Stomach (tissue), 9 donors: ENCODE measurements around the gene CBX8. TPM values are rescaled to one million over a fixed set of nuclear protein-coding genes. Genes with fewer than 3 reads are reported as not detected.

Experiments used
- DNase-seq, 2 donors: peaks; one replicate each; pipeline versions ENCODE4 v3.0.0 to v3.0.0-alpha.2; 2013 to 2019
- H3K27ac ChIP-seq, 5 donors: fragments of 200-600 bp in 4 of 5; sonication (generic) in 4 of 5; one replicate each; pipeline ENCODE4 v1.5.1; 2013 to 2019; ENCODE audit warnings: mild to moderate bottlenecking in 1 of 5, moderate library complexity in 1 of 5
- H3K27me3 ChIP-seq, 3 donors: fragments of 200-600 bp; sonication (generic); one replicate each; pipeline ENCODE4 v1.5.1; 2017 to 2019; ENCODE audit warnings: mixed run types in 1 of 3
- H3K36me3 ChIP-seq, 4 donors: fragments of 200-600 bp; sonication (generic); 1 replicate in 3 of 4; 2 replicates in 1 of 4; pipeline ENCODE4 v1.5.1; 2016 to 2019
- H3K4me1 ChIP-seq, 4 donors: fragments of 200-600 bp; sonication (generic); one replicate each; pipeline ENCODE4 v1.5.1; 2016 to 2019
- H3K4me3 ChIP-seq, 4 donors: fragments of 200-600 bp; sonication (generic) in 3 of 4; one replicate each; pipeline ENCODE4 v1.5.1; 2016 to 2019; ENCODE audit warnings: mild to moderate bottlenecking in 1 of 4
- H3K9me3 ChIP-seq, 4 donors: fragments of 200-600 bp; sonication (generic); one replicate each; pipeline ENCODE4 v1.5.1; 2016 to 2019
- CTCF ChIP-seq, 7 experiments: fragments of 450-650 bp in 4 of 7; fragments of 200-600 bp in 3 of 7; sonication (generic) in 3 of 7; IDR thresholded peaks; one replicate each; pipeline ENCODE4 v1.5.1; 2016 to 2019; ENCODE audit warnings: antibody characterized with exemption in 7 of 7, control low read depth in 2 of 7, mild to moderate bottlenecking in 1 of 7
- EP300 ChIP-seq: sonication (generic); formaldehyde crosslinking; IDR thresholded peaks from one replicate; pipeline ENCODE4 v1.6.1; 2017; ENCODE audit warnings: antibody characterized with exemption
- POLR2A ChIP-seq, 4 donors: fragments of 450-650 bp; IDR thresholded peaks; one replicate each; pipeline ENCODE4 v1.6.1; 2016; ENCODE audit warnings: antibody characterized with exemption in 4 of 4, control low read depth in 2 of 4, mild to moderate bottlenecking in 1 of 4, moderate library complexity in 1 of 4
- POLR2AphosphoS5 ChIP-seq, 3 donors: sonication (generic); formaldehyde crosslinking; IDR thresholded peaks; one replicate each; pipeline ENCODE4 v1.6.1; 2016; ENCODE audit warnings: antibody characterized with exemption in 3 of 3
- WGBS, 5 donors: extraction: QIAGEN DNeasy Blood & Tissue Kit in 3 of 5; methylation state at CpG; one replicate each; pipeline versions ENCODE4 v1.1.5 to v1.1.7; 2013 to 2018; 5-methylcytosine and 5-hydroxymethylcytosine counted together
- intact Hi-C: fragments of 100-400 bp; cut with DNase I; formaldehyde crosslinking; loops from one replicate; pipeline ENCODE4 v1.15.1; 2023; ENCODE audit warnings: low total_unique reads
- polyA plus RNA-seq, 3 donors: library from polyadenylated mRNA; stranded (reverse); fragments of 200-250 nt; gene quantifications; one replicate each; pipeline ENCODE4 v1.2.3, GENCODE V29; 2013
- total RNA-seq, 5 donors: library from RNA; depleted of rRNA; stranded (reverse); fragments of >200 nt; gene quantifications; one replicate each; pipeline versions ENCODE4 v1.1.0 to v1.2.3, GENCODE V29; 2014 to 2016
- donor health status: healthy with polysubstance abuse.
- donor health status: Bipolar disorder and iron deficiency.
- donor health status: healthy.

Gene CBX8
- total and polyA plus RNA-seq, 8 donors: 0.76 to 140 (median 3.1) TPM; not detected in 2

- peaks cover 0 to 3% (median 2%) of the 10 kb centered on the region in 3 donors for H3K27me3 ChIP-seq
- no peak overlapping the region for H3K4me3 ChIP-seq
- peaks cover 64 to 87% (median 84%) of the 10 kb centered on the region in 4 donors for H3K4me1 ChIP-seq
- H3K9me3 ChIP-seq: no peaks in the 10 kb centered on the region
- TF ChIP-seq CTCF (IDR thresholded peaks at IDR 0.05) (peak in 5 of 7 experiments; percentile 30 to 67 (median 54)), EP300 (no peak)
- intact Hi-C loops: loop anchor here (5.0 kb wide), 1 partner anchor 38 kb away; the partner anchor contains the start of gene CBX8
- 85 to 90% (median 89%) methylated on average over 51 to 61 of the region's 61 CpGs for WGBS, 5 donors
- DNase-seq: peak in 1 of 2 donors; percentile 60
- peaks cover 18 to 23% (median 22%) of the 10 kb centered on the region in 4 donors for H3K36me3 ChIP-seq
- H3K27ac ChIP-seq: no peak overlapping the region
Measured at GRCh38 chr17:79834565-79835469, 37.9 kb upstream of the CBX8 start.

GRCh38 chr17:79833744-79834564 is 37.1 kb upstream of the CBX8 start:
- TF ChIP-seq EP300 (no peak), POLR2A (IDR thresholded peaks at IDR 0.05) (no peak), POLR2AphosphoS5 (IDR thresholded peaks at IDR 0.05) (no peak), CTCF (IDR thresholded peaks at IDR 0.05) (no peak)
- no peak for DNase-seq

GRCh38 chr17:79833110-79833450 is 36.2 kb upstream of the CBX8 start:
- Histone ChIP-seq H3K4me1 (peaks cover 61 to 90% (median 87%) of the 10 kb centered on the region in 4 donors), H3K27me3 (no peaks in the 10 kb centered on the region), H3K36me3 (peaks cover 18 to 23% (median 22%) of the 10 kb centered on the region in 4 donors), H3K27ac (peak overlapping the region; percentile 74 to 86 (median 84)), H3K9me3 (no peaks in the 10 kb centered on the region), H3K4me3 (peak overlapping the region in 1 of 4 donors; percentile 43)
- no peak for DNase-seq
- intact Hi-C loops: no loop called here
- 56 to 67% (median 63%) methylated on average over 7 of the region's 7 CpGs for WGBS, 5 donors
- TF ChIP-seq POLR2A (IDR thresholded peaks at IDR 0.05): no peak
- no peak for TF ChIP-seq CTCF (IDR thresholded peaks at IDR 0.05)
- no peak for TF ChIP-seq POLR2AphosphoS5 (IDR thresholded peaks at IDR 0.05)
- TF ChIP-seq EP300: no peak

More at GRCh38 chr17:79833744-79834564, 37.1 kb upstream of the CBX8 start:
- WGBS, 5 donors: 85 to 90% (median 90%) methylated on average over 64 to 83 of the region's 83 CpGs
- peaks cover 61 to 89% (median 87%) of the 10 kb centered on the region in 4 donors for H3K4me1 ChIP-seq
- intact Hi-C loops: no loop called here
- H3K9me3 ChIP-seq: no peaks in the 10 kb centered on the region
- peaks cover 18 to 23% (median 22%) of the 10 kb centered on the region in 4 donors for H3K36me3 ChIP-seq
- H3K27me3 ChIP-seq: no peaks in the 10 kb centered on the region
- H3K4me3 ChIP-seq: no peak overlapping the region
- H3K27ac ChIP-seq: no peak overlapping the region
